HepG2 (cell line): ENCODE measurements around the gene KRTAP10-9. TPM values are rescaled to one million over a fixed set of nuclear protein-coding genes. Genes with fewer than 3 reads are reported as not detected.

ENCODE experiments used
- ATAC-seq: fragments of 200-7000 bp; cut with Tn5 transposase; 3 replicates; pipeline ENCODE4 v1.9.1; 2020; ENCODE audit warnings: mild to moderate bottlenecking, moderate library complexity
- BruUV-seq: library from RNA; stranded (reverse); fragments of 400-500 nt; replicated peaks from 2 replicates; lab custom pipeline; 2021; lab: Mats Ljungman, UMichigan
- CTCF ChIA-PET: fragments of 300-600 bp; formaldehyde crosslinking; extraction: SDS; loops from one replicate; lab custom pipeline; 2021; ENCODE audit warnings: low total read pairs, inconsistent platforms, low intra/inter-chr PET ratio; lab: Yijun Ruan, JAX
- POLR2A ChIA-PET: fragments of 350-600 bp; sonication (Branson Sonifier 250); formaldehyde crosslinking; loops from one replicate; lab custom pipeline; 2020; ENCODE audit warnings: antibody characterized with exemption, inconsistent platforms; lab: Yijun Ruan, JAX
- DNase-seq: peaks from one replicate; pipeline ENCODE4 v3.0.0-alpha.2; 2015; ENCODE audit warnings: low spot score
- FAIRE-seq: peaks from 3 replicates; lab custom pipeline; 2011; peaks lifted over from hg19 to GRCh38; lab: Jason Lieb, UNC
- H2AFZ ChIP-seq: one replicate; pipeline ENCODE4 v1.6.1; 2011; ENCODE audit warnings: low read length, inconsistent platforms
- H3K27ac ChIP-seq: fragments of 300-600 bp; 3 replicates; pipeline ENCODE4 v1.8.0; 2011; ENCODE audit warnings: mixed run types, mild to moderate bottlenecking, mixed read lengths, low read length, inconsistent platforms; ENCODE audit not compliant: insufficient read depth; ENCODE audit errors: extremely low read length
- H3K27me3 ChIP-seq, 2 experiments: fragments of 200-600 bp in 1 of 2; 2 replicates in 1 of 2; 3 replicates in 1 of 2; pipeline versions ENCODE4 v1.6.0 to v1.8.0; 2011; ENCODE audit warnings: low read length in 2 of 2, mild to moderate bottlenecking in 2 of 2, moderate library complexity in 2 of 2, inconsistent platforms in 1 of 2; ENCODE audit not compliant: insufficient read depth in 2 of 2, control insufficient read depth in 1 of 2
- H3K36me3 ChIP-seq, 2 experiments: fragments of 200-600 bp in 1 of 2; replicated peaks in 1 of 2; 2 replicates in 1 of 2; 3 replicates in 1 of 2; pipeline versions ENCODE4 v1.5.1 to v1.8.0; 2011; ENCODE audit warnings: low read length in 2 of 2, inconsistent platforms in 1 of 2; ENCODE audit not compliant: insufficient read depth in 2 of 2, control insufficient read depth in 1 of 2
- H3K4me1 ChIP-seq: 2 replicates; pipeline ENCODE4 v1.5.1; 2012; ENCODE audit warnings: low read length, inconsistent platforms; ENCODE audit not compliant: insufficient read depth
- H3K4me2 ChIP-seq: 2 replicates; pipeline ENCODE4 v1.6.0; 2011; ENCODE audit warnings: low read depth, low read length, inconsistent platforms
- H3K4me3 ChIP-seq, 3 experiments: fragments of 200-600 bp in 1 of 3; sonication (generic), shearing (Covaris generic) in 1 of 3; replicated peaks in 1 of 3; 2 replicates each; pipeline ENCODE4 v1.5.1; 2011 to 2016; ENCODE audit warnings: low read length in 3 of 3, inconsistent platforms in 2 of 3, low read depth in 2 of 3, mild to moderate bottlenecking in 2 of 3, control low read depth in 1 of 3, mixed read lengths in 1 of 3; ENCODE audit not compliant: insufficient read depth in 1 of 3
- H3K79me2 ChIP-seq: one replicate; pipeline ENCODE4 v1.6.1; 2011; ENCODE audit warnings: low read length, inconsistent platforms; ENCODE audit not compliant: insufficient read depth
- H3K9ac ChIP-seq: 2 replicates; pipeline ENCODE4 v1.6.0; 2011; ENCODE audit warnings: mild to moderate bottlenecking, low read depth, low read length, inconsistent platforms; ENCODE audit not compliant: insufficient read depth
- H3K9me3 ChIP-seq: 2 replicates; pipeline ENCODE4 v1.5.1; 2012; ENCODE audit warnings: mild to moderate bottlenecking, low read length
- H4K20me1 ChIP-seq: 2 replicates; pipeline ENCODE4 v1.6.0; 2011; ENCODE audit warnings: inconsistent platforms, mild to moderate bottlenecking, low read length, moderate library complexity; ENCODE audit not compliant: insufficient read depth
- GABPA ChIP-seq, 2 experiments: IDR thresholded peaks; 2 replicates each; pipeline ENCODE4 v1.6.1; 2011 to 2016; ENCODE audit warnings: low read depth in 2 of 2, low read length in 1 of 2, missing biosample characterization in 1 of 2, missing genetic modification characterization in 1 of 2
- HNF1B ChIP-seq: sonication (generic); formaldehyde crosslinking; IDR thresholded peaks from 2 replicates; pipeline ENCODE4 v1.5.1; 2020; ENCODE audit warnings: mild to moderate bottlenecking, moderate library complexity, missing genetic modification reagents
- NFATC3 ChIP-seq: sonication (generic); formaldehyde crosslinking; IDR thresholded peaks from 2 replicates; pipeline ENCODE4 v1.5.1; 2020; ENCODE audit warnings: mild to moderate bottlenecking, missing genetic modification reagents
- RARA ChIP-seq: IDR thresholded peaks from 2 replicates; pipeline ENCODE4 v1.6.1; 2016; ENCODE audit warnings: missing genetic modification reagents, missing compliant biosample characterization
- RXRA ChIP-seq: sonication (generic); formaldehyde crosslinking; IDR thresholded peaks from 2 replicates; pipeline ENCODE4 v1.5.1; 2020; ENCODE audit warnings: missing genetic modification reagents
- ZBTB1 ChIP-seq: sonication (generic); formaldehyde crosslinking; IDR thresholded peaks from 2 replicates; pipeline ENCODE4 v1.4.0; 2020; ENCODE audit warnings: missing genetic modification reagents, borderline replicate concordance
- ZNF234 ChIP-seq: sonication (generic); formaldehyde crosslinking; conservative IDR thresholded peaks from 2 replicates; pipeline ENCODE4 v1.5.1; 2020; ENCODE audit warnings: mild to moderate bottlenecking, missing genetic modification reagents
- ZNF317 ChIP-seq: sonication (generic); formaldehyde crosslinking; IDR thresholded peaks from 2 replicates; pipeline ENCODE4 v1.5.0; 2020; ENCODE audit warnings: mild to moderate bottlenecking, missing genetic modification reagents
- WGBS: methylation state at CpG from one replicate; pipeline ENCODE4 v1.1.6; 2017; ENCODE audit warnings: low lambda C conversion rate; 5-methylcytosine and 5-hydroxymethylcytosine counted together
- in situ Hi-C: cut with HindIII; loops from 2 replicates; pipeline ENCODE4 v1.10.0; 2017; ENCODE audit warnings: low pct_unique_long_range_greater_than_20kb; ENCODE audit not compliant: extremely low pct_ligation_motif_present
- intact Hi-C: fragments of 100-400 bp; cut with micrococcal nuclease; formaldehyde crosslinking; loops from one replicate; pipeline ENCODE4 v1.10.0; 2022; ENCODE audit not compliant: unreplicated experiment
- polyA plus RNA-seq, 8 experiments: library from polyadenylated mRNA; depleted of rRNA in 3 of 8; stranded (reverse) in 7 of 8; unstranded in 1 of 8; fragments of >200 nt; fragmentation: Illumina TruSeq in 4 of 8; extraction: Trizol in 4 of 8; gene quantifications; 2 replicates each; pipeline versions ENCODE4 v1.2.1 to v1.2.3, GENCODE V29; 2011 to 2016; ENCODE audit warnings: low read depth in 4 of 8, missing spikeins in 1 of 8, mixed read lengths in 1 of 8; ENCODE audit not compliant: insufficient read depth in 1 of 8
- total RNA-seq, 5 experiments: library from RNA; depleted of rRNA; stranded (reverse); fragments of >200 nt; fragmentation: Illumina TruSeq; extraction: Trizol; gene quantifications; 2 replicates each; pipeline ENCODE4 v1.2.3, GENCODE V29; 2016; ENCODE audit warnings: low read depth in 1 of 5

Gene KRTAP10-9
- total and polyA plus RNA-seq, 2 of the 13 experiments (the other 11 are each of a cell fraction or from before 2014, with no cell fraction given): not detected

DNA sequence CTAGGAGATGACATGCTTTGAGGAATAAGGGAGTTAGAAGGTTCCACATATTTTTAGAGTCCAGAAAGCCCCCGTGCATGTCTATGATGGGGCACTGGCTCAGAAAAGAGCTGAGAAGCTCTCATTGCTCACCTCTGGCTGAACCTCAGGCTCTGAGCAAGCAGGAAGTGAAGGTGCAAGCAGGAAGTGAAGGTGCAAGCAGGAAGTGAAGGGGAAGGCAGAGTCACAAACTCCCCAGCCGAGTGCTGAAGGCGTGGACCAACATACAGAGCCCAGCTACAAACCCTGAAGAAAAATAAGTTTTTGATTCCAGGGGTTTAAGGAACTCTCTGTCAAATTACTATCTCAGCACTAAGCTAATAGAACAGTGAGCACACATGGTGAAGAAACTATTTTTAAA, 8.0 kb upstream of the KRTAP10-9 start:
- in situ Hi-C loops: no loop called here
- Histone ChIP-seq H3K4me3 (no peak overlapping the region), H3K36me3 (no peaks in the 10 kb centered on the region), H3K27me3 (peaks cover 1 to 28% of the 10 kb centered on the region in 2 experiments; a peak in 3 of 5 replicates), H2AFZ (no peak overlapping the region), H3K9me3 (peaks cover 12% of the 10 kb centered on the region), H3K4me2 (no peak overlapping the region), H3K4me1 (no peaks in the 10 kb centered on the region), H3K79me2 (no peaks in the 10 kb centered on the region), H3K9ac (no peak overlapping the region)
- no peak for ATAC-seq
- intact Hi-C loops: loop anchor here (2.0 kb wide), 1 partner anchor 174 kb away; no protein-coding TSS in a partner anchor
- FAIRE-seq: no peak
- DNase-seq: no peak
- no peak for TF ChIP-seq RXRA (CRISPR knock-in tag)
- TF ChIP-seq ZBTB1 (CRISPR knock-in tag): no peak
- 0 out of 2 replicates have a peak, but pooled peaks have one; percentile 7 for TF ChIP-seq RARA (CRISPR knock-in tag)
- TF ChIP-seq GABPA (IDR thresholded peaks at IDR 0.05; ENCODE audit: low read depth, low read length): no peak
- peak; percentile 34; the same call in 1 of the 2 replicates for TF ChIP-seq GABPA (CRISPR knock-in tag; IDR thresholded peaks at IDR 0.05; ENCODE audit: low read depth)
- TF ChIP-seq, all 625 proteins: peak for 2
- H3K27ac ChIP-seq: no peak overlapping the region
- no peaks in the 10 kb centered on the region for H4K20me1 ChIP-seq
- WGBS: 52% methylated on average over 3 of the region's 3 CpGs
- POLR2A ChIA-PET: no interaction called here
- CTCF ChIA-PET: no interaction called here
- no TSS peak for BruUV-seq

DNA sequence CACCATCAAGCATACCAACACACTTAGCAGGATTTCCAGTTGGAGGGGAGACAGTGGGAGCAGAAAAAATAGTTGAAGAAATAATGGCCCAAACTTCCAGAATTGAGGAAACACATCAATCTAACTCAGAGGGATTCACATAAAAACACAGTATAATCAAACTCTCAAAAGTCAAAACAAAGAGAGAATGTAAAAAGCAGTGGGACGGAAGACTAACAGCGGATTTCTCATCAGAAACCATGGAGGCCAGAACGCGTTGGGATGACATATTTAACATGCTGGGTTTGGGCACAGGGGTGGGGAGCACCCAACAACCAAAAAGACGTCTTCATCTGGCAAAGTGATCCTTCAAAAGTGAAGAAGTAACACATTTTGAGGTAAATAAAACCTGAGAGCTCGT, 7.0 kb upstream of the KRTAP10-9 start:
- ATAC-seq (no peak), FAIRE-seq (no peak), DNase-seq (no peak)
- CTCF ChIA-PET: no interaction called here
- Histone ChIP-seq H3K36me3 (no peaks in the 10 kb centered on the region), H3K27ac (no peak overlapping the region), H3K9me3 (peaks cover 21% of the 10 kb centered on the region), H3K27me3 (peaks cover 1 to 20% of the 10 kb centered on the region in 2 experiments; a peak in 2 of 5 replicates), H2AFZ (no peak overlapping the region), H3K9ac (no peak overlapping the region), H3K79me2 (no peaks in the 10 kb centered on the region), H3K4me2 (no peak overlapping the region), H4K20me1 (no peaks in the 10 kb centered on the region), H3K4me1 (no peaks in the 10 kb centered on the region), H3K4me3 (no peak overlapping the region)
- BruUV-seq: no TSS peak
- in situ Hi-C loops: no loop called here
- TF ChIP-seq NFATC3 (CRISPR knock-in tag) (no peak), ZNF317 (CRISPR knock-in tag) (peak; percentile 96), ZNF234 (CRISPR knock-in tag) (no peak), HNF1B (CRISPR knock-in tag) (no peak)
- POLR2A ChIA-PET: no interaction called here
- intact Hi-C loops: loop anchor here (2.0 kb wide), 1 partner anchor 173 kb away; no protein-coding TSS in a partner anchor
- WGBS: 43% methylated on average over 6 of the region's 6 CpGs
